ENCODE measurements around the gene CNTN4. TPM values are rescaled to one million over a fixed set of nuclear protein-coding genes. Genes with fewer than 3 reads are reported as not detected.

The CNTN4 gene
- total and polyA plus RNA-seq, 4 donors = 29.2 to 88.0 (median 36.1) TPM

- Histone ChIP-seq H3K9me3 (ENCODE audit: control insufficient read depth, insufficient read depth, low read length) (no peaks in the 10 kb centered on the region), H3K36me3 (ENCODE audit: control insufficient read depth, insufficient read depth, low read length) (peaks cover 6% of the 10 kb centered on the region), H3K27me3 (ENCODE audit: control insufficient read depth, insufficient read depth, low read length) (no peaks in the 10 kb centered on the region), H3K4me3 (ENCODE audit: low read depth, low read length) (no peak overlapping the region), H3K27ac (ENCODE audit: low read depth, low read length) (no peak overlapping the region), H3K4me1 (ENCODE audit: control insufficient read depth, insufficient read depth, low read length) (no peaks in the 10 kb centered on the region)
- 80% methylated on average over 1 of the region's 3 CpGs for WGBS (ENCODE audit: insufficient coverage)
- no peak for DNase-seq (ENCODE audit: low read depth in 4 of 6, low spot score in 6 of 6)
These were observed 257.8 kb downstream of the CNTN4 start for GRCh38 chr3:2356298-2356950.

- Histone ChIP-seq H3K4me3 (ENCODE audit: low read depth, low read length) (no peak overlapping the region), H3K27ac (ENCODE audit: low read depth, low read length) (no peak overlapping the region), H3K9me3 (ENCODE audit: control insufficient read depth, insufficient read depth, low read length) (no peaks in the 10 kb centered on the region), H3K4me1 (ENCODE audit: control insufficient read depth, insufficient read depth, low read length) (no peaks in the 10 kb centered on the region), H3K36me3 (ENCODE audit: control insufficient read depth, insufficient read depth, low read length) (no peaks in the 10 kb centered on the region), H3K27me3 (ENCODE audit: control insufficient read depth, insufficient read depth, low read length) (no peaks in the 10 kb centered on the region)
- DNase-seq (ENCODE audit: low read depth in 4 of 6, low spot score in 6 of 6) = no peak
- WGBS (ENCODE audit: insufficient coverage) = no CpG with 5 or more reads among the region's 2 CpGs
These were observed 262.1 kb downstream of the CNTN4 start for GRCh38 chr3:2360815-2361214.

GRCh38 chr3:2362122-2362521 lies 263.5 kb downstream of the CNTN4 start:
- Histone ChIP-seq H3K27ac (ENCODE audit: low read depth, low read length) (no peak overlapping the region), H3K9me3 (ENCODE audit: control insufficient read depth, insufficient read depth, low read length) (no peaks in the 10 kb centered on the region), H3K4me1 (ENCODE audit: control insufficient read depth, insufficient read depth, low read length) (no peaks in the 10 kb centered on the region), H3K36me3 (ENCODE audit: control insufficient read depth, insufficient read depth, low read length) (no peaks in the 10 kb centered on the region), H3K27me3 (ENCODE audit: control insufficient read depth, insufficient read depth, low read length) (no peaks in the 10 kb centered on the region), H3K4me3 (ENCODE audit: low read depth, low read length) (no peak overlapping the region)
- no peak for DNase-seq (ENCODE audit: low read depth in 4 of 6, low spot score in 6 of 6)
- 96% methylated on average over 6 of the region's 6 CpGs for WGBS (ENCODE audit: insufficient coverage)

- Histone ChIP-seq H3K9me3 (ENCODE audit: control insufficient read depth, insufficient read depth, low read length) (no peaks in the 10 kb centered on the region), H3K36me3 (ENCODE audit: control insufficient read depth, insufficient read depth, low read length) (no peaks in the 10 kb centered on the region), H3K27ac (ENCODE audit: low read depth, low read length) (no peak overlapping the region), H3K27me3 (ENCODE audit: control insufficient read depth, insufficient read depth, low read length) (no peaks in the 10 kb centered on the region), H3K4me3 (ENCODE audit: low read depth, low read length) (no peak overlapping the region), H3K4me1 (ENCODE audit: control insufficient read depth, insufficient read depth, low read length) (no peaks in the 10 kb centered on the region)
- no peak for DNase-seq (ENCODE audit: low read depth in 4 of 6, low spot score in 6 of 6)
- WGBS (ENCODE audit: insufficient coverage) = no CpG with 5 or more reads among the region's 2 CpGs
These were observed 265.2 kb downstream of the CNTN4 start for GRCh38 chr3:2363854-2364253.

- no peaks in the 10 kb centered on the region for H3K9me3 ChIP-seq (ENCODE audit: control insufficient read depth, insufficient read depth, low read length)
These were observed 271.7 kb downstream of the CNTN4 start for GRCh38 chr3:2370317-2370716.

GRCh38 chr3:2372306-2372705 lies 273.6 kb downstream of the CNTN4 start:
- Histone ChIP-seq H3K27ac (ENCODE audit: low read depth, low read length) (no peak overlapping the region), H3K4me3 (ENCODE audit: low read depth, low read length) (no peak overlapping the region), H3K9me3 (ENCODE audit: control insufficient read depth, insufficient read depth, low read length) (no peaks in the 10 kb centered on the region), H3K27me3 (ENCODE audit: control insufficient read depth, insufficient read depth, low read length) (no peaks in the 10 kb centered on the region), H3K4me1 (ENCODE audit: control insufficient read depth, insufficient read depth, low read length) (no peaks in the 10 kb centered on the region), H3K36me3 (ENCODE audit: control insufficient read depth, insufficient read depth, low read length) (no peaks in the 10 kb centered on the region)
- no CpG with 5 or more reads among the region's 1 CpG for WGBS (ENCODE audit: insufficient coverage)
- DNase-seq (ENCODE audit: low read depth in 4 of 6, low spot score in 6 of 6) = no peak

More at GRCh38 chr3:2370317-2370716, 271.7 kb downstream of the CNTN4 start:
- no peak for DNase-seq (ENCODE audit: low read depth in 4 of 6, low spot score in 6 of 6)
- Histone ChIP-seq H3K27me3 (ENCODE audit: control insufficient read depth, insufficient read depth, low read length) (no peaks in the 10 kb centered on the region), H3K27ac (ENCODE audit: low read depth, low read length) (no peak overlapping the region), H3K4me1 (ENCODE audit: control insufficient read depth, insufficient read depth, low read length) (no peaks in the 10 kb centered on the region), H3K4me3 (ENCODE audit: low read depth, low read length) (no peak overlapping the region), H3K36me3 (ENCODE audit: control insufficient read depth, insufficient read depth, low read length) (no peaks in the 10 kb centered on the region)

GRCh38 chr3:2375376-2375775 lies 276.7 kb downstream of the CNTN4 start:
- H3K9me3 ChIP-seq (ENCODE audit: control insufficient read depth, insufficient read depth, low read length) = no peaks in the 10 kb centered on the region
- no peak overlapping the region for H3K4me3 ChIP-seq (ENCODE audit: low read depth, low read length)
- no peaks in the 10 kb centered on the region for H3K36me3 ChIP-seq (ENCODE audit: control insufficient read depth, insufficient read depth, low read length)
- no peaks in the 10 kb centered on the region for H3K27me3 ChIP-seq (ENCODE audit: control insufficient read depth, insufficient read depth, low read length)
- DNase-seq (ENCODE audit: low read depth in 4 of 6, low spot score in 6 of 6) = peak in 1 of 6 donors; percentile 21
- H3K4me1 ChIP-seq (ENCODE audit: control insufficient read depth, insufficient read depth, low read length) = no peaks in the 10 kb centered on the region
- no CpG with 5 or more reads among the region's 3 CpGs for WGBS (ENCODE audit: insufficient coverage)
- no peak overlapping the region for H3K27ac ChIP-seq (ENCODE audit: low read depth, low read length)

GRCh38 chr3:2377281-2377680 lies 278.6 kb downstream of the CNTN4 start:
- Histone ChIP-seq H3K36me3 (ENCODE audit: control insufficient read depth, insufficient read depth, low read length) (no peaks in the 10 kb centered on the region), H3K4me1 (ENCODE audit: control insufficient read depth, insufficient read depth, low read length) (no peaks in the 10 kb centered on the region), H3K9me3 (ENCODE audit: control insufficient read depth, insufficient read depth, low read length) (no peaks in the 10 kb centered on the region), H3K27ac (ENCODE audit: low read depth, low read length) (no peak overlapping the region), H3K4me3 (ENCODE audit: low read depth, low read length) (no peak overlapping the region), H3K27me3 (ENCODE audit: control insufficient read depth, insufficient read depth, low read length) (no peaks in the 10 kb centered on the region)
- no peak for DNase-seq (ENCODE audit: low read depth in 4 of 6, low spot score in 6 of 6)
- no CpG with 5 or more reads among the region's 1 CpG for WGBS (ENCODE audit: insufficient coverage)

GRCh38 chr3:2390926-2391532 lies 292.4 kb downstream of the CNTN4 start:
- no peak for DNase-seq (ENCODE audit: low read depth in 4 of 6, low spot score in 6 of 6)
- Histone ChIP-seq H3K36me3 (ENCODE audit: control insufficient read depth, insufficient read depth, low read length) (no peaks in the 10 kb centered on the region), H3K4me3 (ENCODE audit: low read depth, low read length) (no peak overlapping the region), H3K9me3 (ENCODE audit: control insufficient read depth, insufficient read depth, low read length) (no peaks in the 10 kb centered on the region), H3K4me1 (ENCODE audit: control insufficient read depth, insufficient read depth, low read length) (no peaks in the 10 kb centered on the region), H3K27me3 (ENCODE audit: control insufficient read depth, insufficient read depth, low read length) (no peaks in the 10 kb centered on the region), H3K27ac (ENCODE audit: low read depth, low read length) (no peak overlapping the region)
- no CpG with 5 or more reads among the region's 2 CpGs for WGBS (ENCODE audit: insufficient coverage)

GRCh38 chr3:2391896-2392295 lies 293.2 kb downstream of the CNTN4 start:
- WGBS (ENCODE audit: insufficient coverage) = no CpG with 5 or more reads among the region's 4 CpGs
- Histone ChIP-seq H3K4me1 (ENCODE audit: control insufficient read depth, insufficient read depth, low read length) (no peaks in the 10 kb centered on the region), H3K4me3 (ENCODE audit: low read depth, low read length) (no peak overlapping the region), H3K36me3 (ENCODE audit: control insufficient read depth, insufficient read depth, low read length) (no peaks in the 10 kb centered on the region), H3K9me3 (ENCODE audit: control insufficient read depth, insufficient read depth, low read length) (no peaks in the 10 kb centered on the region), H3K27ac (ENCODE audit: low read depth, low read length) (no peak overlapping the region), H3K27me3 (ENCODE audit: control insufficient read depth, insufficient read depth, low read length) (no peaks in the 10 kb centered on the region)
- DNase-seq (ENCODE audit: low read depth in 4 of 6, low spot score in 6 of 6) = peak in 1 of 6 donors; percentile 38
